Neuronal stem cell (in vitro differentiated cells): Measurements from ENCODE around the gene PPFIA1.

ENCODE experiments used
- DNase-seq: peaks from one replicate; pipeline ENCODE4 v3.0.0-alpha.2; 2013; ENCODE audit warnings: low spot score
- H2AFZ ChIP-seq: one replicate; pipeline ENCODE4 v1.6.1; 2013; ENCODE audit warnings: mild to moderate bottlenecking, low read length, inconsistent platforms
- H2AK5ac ChIP-seq: 2 replicates; pipeline ENCODE4 v1.6.1; 2013; ENCODE audit warnings: low read depth, mild to moderate bottlenecking, inconsistent platforms, low read length, moderate library complexity, mixed read lengths
- H2BK120ac ChIP-seq: 2 replicates; pipeline ENCODE4 v1.6.1; 2013; ENCODE audit warnings: low read depth, mild to moderate bottlenecking, inconsistent platforms, low read length, moderate library complexity, mixed read lengths
- H2BK12ac ChIP-seq: one replicate; pipeline ENCODE4 v1.6.1; 2013; ENCODE audit warnings: low read length, inconsistent platforms
- H2BK15ac ChIP-seq: 2 replicates; pipeline ENCODE4 v1.6.1; 2013; ENCODE audit warnings: mild to moderate bottlenecking, low read length, inconsistent platforms, mixed read lengths
- H2BK5ac ChIP-seq: one replicate; pipeline ENCODE4 v1.6.1; 2013; ENCODE audit warnings: inconsistent platforms, mild to moderate bottlenecking, low read length, moderate library complexity
- H3K14ac ChIP-seq: one replicate; pipeline ENCODE4 v1.6.1; 2013; ENCODE audit warnings: low read length, inconsistent platforms
- H3K18ac ChIP-seq: 2 replicates; pipeline ENCODE4 v1.6.1; 2013; ENCODE audit warnings: low read length, inconsistent platforms
- H3K23ac ChIP-seq: 2 replicates; pipeline ENCODE4 v1.6.1; 2013; ENCODE audit warnings: low read depth, mild to moderate bottlenecking, mixed read lengths, low read length, inconsistent platforms; ENCODE audit not compliant: poor library complexity
- H3K27ac ChIP-seq: replicated peaks from 3 replicates; pipeline ENCODE4 v1.5.1; 2013; ENCODE audit warnings: low read length, inconsistent platforms
- H3K27me3 ChIP-seq, 3 experiments: 2 replicates each; pipeline ENCODE4 v1.6.1; 2013; ENCODE audit warnings: low read length in 3 of 3, mild to moderate bottlenecking in 2 of 3, inconsistent platforms in 1 of 3, low read depth in 1 of 3, mixed read lengths in 1 of 3, moderate library complexity in 1 of 3; ENCODE audit not compliant: control insufficient read depth in 3 of 3, insufficient read depth in 3 of 3
- H3K36me3 ChIP-seq, 2 donors: replicated peaks in 1 of 2; 2 replicates each; pipeline ENCODE4 v1.6.1; 2013; ENCODE audit warnings: low read length in 2 of 2; ENCODE audit not compliant: control insufficient read depth in 2 of 2, insufficient read depth in 2 of 2
- H3K4ac ChIP-seq: 2 replicates; pipeline ENCODE4 v1.6.1; 2013; ENCODE audit warnings: inconsistent platforms, mild to moderate bottlenecking, low read length, moderate library complexity
- H3K4me1 ChIP-seq, 2 donors: 1 replicate in 1 of 2; 2 replicates in 1 of 2; pipeline ENCODE4 v1.6.1; 2013; ENCODE audit warnings: low read length in 2 of 2, low read depth in 1 of 2; ENCODE audit not compliant: control insufficient read depth in 2 of 2, insufficient read depth in 1 of 2
- H3K4me2 ChIP-seq: one replicate; pipeline ENCODE4 v1.6.1; 2013; ENCODE audit warnings: mild to moderate bottlenecking, low read length, inconsistent platforms; ENCODE audit not compliant: insufficient read depth, poor library complexity, severe bottlenecking
- H3K4me3 ChIP-seq, 2 donors: 2 replicates each; pipeline ENCODE4 v1.5.1; 2013; ENCODE audit warnings: low read length in 2 of 2, mild to moderate bottlenecking in 2 of 2, inconsistent platforms in 1 of 2, moderate library complexity in 1 of 2
- H3K79me1 ChIP-seq: one replicate; pipeline ENCODE4 v1.6.1; 2013; ENCODE audit warnings: low read depth, mild to moderate bottlenecking, inconsistent platforms, low read length, moderate library complexity
- H3K9ac ChIP-seq: one replicate; pipeline ENCODE4 v1.6.1; 2013; ENCODE audit warnings: mild to moderate bottlenecking, low read depth, low read length, inconsistent platforms; ENCODE audit not compliant: poor library complexity
- H3K9me3 ChIP-seq, 2 donors: replicated peaks in 1 of 2; 2 replicates each; pipeline versions ENCODE3 to v1.6.1; 2013; ENCODE audit warnings: low read length in 2 of 2, mild to moderate bottlenecking in 2 of 2, inconsistent platforms in 1 of 2, low read depth in 1 of 2, mixed read lengths in 1 of 2, moderate library complexity in 1 of 2; ENCODE audit not compliant: control insufficient read depth in 2 of 2, insufficient read depth in 1 of 2
- H4K8ac ChIP-seq: one replicate; pipeline ENCODE4 v1.6.1; 2013; ENCODE audit warnings: low read depth, mild to moderate bottlenecking, inconsistent platforms, low read length, moderate library complexity
- H4K91ac ChIP-seq: one replicate; pipeline ENCODE4 v1.6.1; 2013; ENCODE audit warnings: low read length, low read depth, mild to moderate bottlenecking, inconsistent platforms; ENCODE audit not compliant: poor library complexity
- WGBS, 2 donors: extraction: QIAGEN DNeasy Blood & Tissue Kit; methylation state at CpG; one replicate each; pipeline ENCODE4 v1.1.7; 2013; ENCODE audit warnings: missing lambda C conversion rate in 2 of 2, mixed read lengths in 1 of 2; ENCODE audit not compliant: insufficient read length in 2 of 2, insufficient replicate concordance in 1 of 2; ENCODE audit errors: extremely low coverage in 2 of 2; 5-methylcytosine and 5-hydroxymethylcytosine counted together

PPFIA1 gene

GRCh38 chr11:70381872-70382861, 111.7 kb downstream of the PPFIA1 start:
- no peak overlapping the region for H2BK120ac ChIP-seq
- DNase-seq: no peak
- H4K8ac ChIP-seq: no peak overlapping the region
- no peak overlapping the region for H2BK12ac ChIP-seq
- no peaks in the 10 kb centered on the region for H3K79me1 ChIP-seq
- no peak overlapping the region for H3K23ac ChIP-seq
- no peaks in the 10 kb centered on the region for H3K27me3 ChIP-seq
- no peak overlapping the region for H3K27ac ChIP-seq
- H2BK5ac ChIP-seq: no peak overlapping the region
- H3K9ac ChIP-seq: no peak overlapping the region
- no peaks in the 10 kb centered on the region for H3K9me3 ChIP-seq
- no peak overlapping the region for H3K18ac ChIP-seq
- peaks cover 22 to 82% of the 10 kb centered on the region in 2 donors for H3K36me3 ChIP-seq
- H3K4me2 ChIP-seq: no peak overlapping the region
- WGBS, 2 donors: no CpG with 5 or more reads among the region's 15 CpGs
- H3K4ac ChIP-seq: no peak overlapping the region
- H3K4me1 ChIP-seq: peaks cover 0 to 4% of the 10 kb centered on the region in 2 donors
- no peak overlapping the region for H2BK15ac ChIP-seq
- H2AK5ac ChIP-seq: no peak overlapping the region
- H3K4me3 ChIP-seq: no peak overlapping the region
- no peak overlapping the region for H4K91ac ChIP-seq
- H2AFZ ChIP-seq: no peak overlapping the region
- no peak overlapping the region for H3K14ac ChIP-seq

GRCh38 chr11:70383664-70384565, 113.4 kb downstream of the PPFIA1 start:
- Histone ChIP-seq H3K4ac (no peak overlapping the region), H3K36me3 (peaks cover 13 to 73% of the 10 kb centered on the region in 2 donors), H3K14ac (peak overlapping the region; percentile 4), H2BK5ac (no peak overlapping the region), H2BK15ac (no peak overlapping the region), H2BK12ac (no peak overlapping the region), H3K4me1 (peaks cover 0 to 4% of the 10 kb centered on the region in 2 donors), H3K9ac (no peak overlapping the region), H3K18ac (no peak overlapping the region), H3K23ac (peak overlapping the region; percentile 60), H3K79me1 (no peaks in the 10 kb centered on the region), H2AK5ac (no peak overlapping the region), H3K4me2 (no peak overlapping the region), H3K27ac (no peak overlapping the region), H3K27me3 (no peaks in the 10 kb centered on the region), H4K8ac (no peak overlapping the region), H4K91ac (no peak overlapping the region), H2BK120ac (no peak overlapping the region), H3K4me3 (no peak overlapping the region), H2AFZ (no peak overlapping the region), H3K9me3 (no peaks in the 10 kb centered on the region)
- no peak for DNase-seq
- no CpG with 5 or more reads among the region's 11 CpGs for WGBS, 2 donors

DNA sequence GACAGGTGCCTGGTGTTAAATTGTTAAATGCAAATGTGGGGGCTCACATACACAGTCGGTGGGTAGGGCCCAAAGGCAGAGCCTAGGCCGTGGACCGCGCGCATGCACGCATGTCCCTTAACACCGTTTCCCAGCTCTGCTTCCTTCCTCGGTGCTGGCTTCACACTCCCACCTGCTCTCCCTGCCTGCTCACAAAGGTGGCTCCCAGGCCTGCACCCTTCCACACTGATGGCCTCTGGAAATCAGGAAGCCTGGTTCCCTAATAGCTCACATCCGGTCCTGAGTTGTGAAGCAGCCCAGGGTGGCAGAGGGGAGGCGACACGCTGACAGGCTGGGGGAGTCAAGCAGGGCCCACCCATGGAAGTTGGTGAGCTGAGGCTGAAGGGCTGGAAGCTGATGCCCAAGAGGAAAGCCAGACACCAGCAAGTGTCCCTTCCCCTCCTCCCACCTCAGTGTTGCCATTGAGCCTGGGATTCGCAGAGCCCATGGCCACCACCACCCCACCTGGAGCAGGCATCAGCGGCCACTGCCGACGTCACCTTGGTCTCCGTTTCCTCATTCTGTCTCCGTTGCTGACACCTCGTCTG, 114.2 kb downstream of the PPFIA1 start:
- Histone ChIP-seq H3K14ac (peak overlapping the region; percentile 4), H3K27ac (peak overlapping the region; percentile 46), H3K4me3 (peak overlapping the region in 1 of 2 donors; percentile 10), H2BK5ac (peak overlapping the region; percentile 33), H3K9me3 (no peaks in the 10 kb centered on the region), H3K9ac (peak overlapping the region; percentile 30), H3K23ac (peak overlapping the region; percentile 60), H2AFZ (no peak overlapping the region), H3K36me3 (peaks cover 12 to 69% of the 10 kb centered on the region in 2 donors), H3K18ac (no peak overlapping the region), H3K4ac (no peak overlapping the region), H2BK15ac (no peak overlapping the region), H2BK120ac (no peak overlapping the region), H3K4me1 (peaks cover 0 to 4% of the 10 kb centered on the region in 2 donors), H3K79me1 (no peaks in the 10 kb centered on the region), H3K27me3 (no peaks in the 10 kb centered on the region), H4K91ac (no peak overlapping the region), H2AK5ac (no peak overlapping the region), H3K4me2 (no peak overlapping the region), H4K8ac (no peak overlapping the region), H2BK12ac (peak overlapping the region; percentile 85)
- no CpG with 5 or more reads among the region's 18 CpGs for WGBS, 2 donors
- DNase-seq: no peak
